H1 (cell line): ENCODE data around the gene TNFAIP8L3. TPM values are rescaled to one million over a fixed set of nuclear protein-coding genes. Genes with fewer than 3 reads are reported as not detected.

Experiments used
- BRCA1 ChIP-seq: IDR thresholded peaks from 2 replicates; pipeline ENCODE4 v1.6.1; 2012; ENCODE audit warnings: low read depth, low read length, improper control_type of control experiment
- SUZ12 ChIP-seq: fragments of 200-600 bp; sonication (generic); IDR thresholded peaks from 2 replicates; pipeline ENCODE4 v1.6.1; 2012; ENCODE audit warnings: mild to moderate bottlenecking, inconsistent platforms, low read length, moderate library complexity, mixed read lengths
- TEAD4 ChIP-seq: IDR thresholded peaks from 2 replicates; pipeline ENCODE4 v1.6.1; 2012; ENCODE audit warnings: low read depth, low read length, inconsistent platforms, mixed read lengths
- polyA plus RNA-seq, 7 experiments: library from polyadenylated mRNA; depleted of rRNA in 3 of 7; stranded (reverse) in 5 of 7; unstranded in 2 of 7; fragments of >200 nt in 5 of 7; fragments of 200-250 nt in 2 of 7; gene quantifications; 1 replicate in 5 of 7; 2 replicates in 1 of 7; 4 replicates in 1 of 7; pipeline versions ENCODE4 v1.2.1 to v1.2.3, GENCODE V29; 2011 to 2013; ENCODE audit warnings: missing spikeins in 2 of 7, mixed read lengths in 2 of 7
- total RNA-seq: library from RNA; stranded (reverse); fragmentation: NEBNext Ultra II Directional; extraction: Animal tissue kit (Norgen Biotek cat#: 25700); gene quantifications from 2 replicates; pipeline ENCODE4 v1.2.1, GENCODE V29; 2021

The TNFAIP8L3 gene
- total and polyA plus RNA-seq, 2 of the 8 experiments (the other 6 are each of a cell fraction or from before 2014, with no cell fraction given) = 0.23 to 0.67 TPM

- TF ChIP-seq SUZ12 (no peak), TEAD4 (no peak), BRCA1 (no peak)
Measured at GRCh38 chr15:51051776-51052175, 42.9 kb downstream of the TNFAIP8L3 start (continued).
